Hepatocyte (in vitro differentiated cells): Measurements from ENCODE around the gene DCAF16.

Experiments
- CTCF ChIP-seq: fragments of 200-600 bp; sonication (generic); IDR thresholded peaks from 2 replicates; pipeline ENCODE4 v1.5.1; 2016; ENCODE audit warnings: antibody characterized with exemption, mild to moderate bottlenecking; ENCODE audit not compliant: poor library complexity
- EZH2 ChIP-seq: fragments of 200-600 bp; sonication (generic); IDR thresholded peaks from 2 replicates; pipeline ENCODE4 v1.6.1; 2016; ENCODE audit warnings: antibody characterized with exemption, mild to moderate bottlenecking, borderline replicate concordance

- TF ChIP-seq CTCF (no peak), EZH2 (no peak)
These were observed 44.9 kb downstream of the DCAF16 start for GRCh38 chr4:17765514-17766286.
